GM18870 (cell line): ENCODE data around the gene SCGB3A2.

ENCODE experiments used
- ATAC-seq: cut with Tn5 transposase; IDR thresholded peaks from one replicate; pipeline ENCODE4 v1.9.1; 2021; ENCODE audit warnings: moderate library complexity; ENCODE audit not compliant: unreplicated experiment

Gene SCGB3A2

DNA sequence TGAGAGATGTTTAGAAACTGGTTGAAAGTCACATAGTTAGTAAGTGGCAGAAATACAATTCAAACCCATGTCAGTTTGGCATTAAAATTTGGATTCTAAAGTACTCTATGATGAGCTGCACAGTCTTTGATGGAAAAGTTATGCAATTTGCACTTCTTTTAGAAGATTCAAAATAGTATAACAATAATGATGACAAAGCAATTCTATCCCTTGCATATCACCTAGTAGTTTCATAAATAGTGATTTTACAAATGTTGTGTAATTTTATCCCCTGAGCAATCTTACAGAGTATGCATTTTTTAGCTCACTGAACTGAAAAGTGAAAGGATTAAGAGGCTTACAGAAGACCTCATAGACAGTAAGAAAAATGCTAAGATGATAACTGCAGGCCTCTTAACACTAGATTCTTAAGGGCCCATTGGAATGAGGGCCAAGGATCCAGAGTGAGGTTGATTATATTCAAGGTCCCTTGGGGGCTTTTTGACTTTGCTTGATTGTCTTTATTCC, 24.2 kb downstream of the SCGB3A2 start:
- ATAC-seq = no peak

DNA sequence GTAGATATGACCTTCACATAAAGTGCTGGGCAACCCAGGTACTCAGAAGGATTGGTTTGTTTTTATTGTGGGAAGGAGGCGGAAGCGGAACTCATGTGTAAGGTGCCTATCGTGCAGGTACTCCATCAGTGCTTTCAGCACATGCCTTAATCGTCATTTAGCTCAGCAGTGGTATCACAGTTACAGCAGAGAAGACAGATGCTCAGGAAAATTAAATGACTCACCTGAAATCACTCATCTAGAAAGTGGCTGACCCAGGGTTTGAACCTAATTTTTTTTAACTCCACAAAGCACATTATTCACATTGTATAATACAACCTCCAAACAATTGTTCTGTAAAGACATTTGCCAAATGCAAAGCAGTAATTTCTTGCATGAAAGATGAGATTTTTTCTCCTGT, 25.6 kb downstream of the SCGB3A2 start:
- no peak for ATAC-seq

DNA sequence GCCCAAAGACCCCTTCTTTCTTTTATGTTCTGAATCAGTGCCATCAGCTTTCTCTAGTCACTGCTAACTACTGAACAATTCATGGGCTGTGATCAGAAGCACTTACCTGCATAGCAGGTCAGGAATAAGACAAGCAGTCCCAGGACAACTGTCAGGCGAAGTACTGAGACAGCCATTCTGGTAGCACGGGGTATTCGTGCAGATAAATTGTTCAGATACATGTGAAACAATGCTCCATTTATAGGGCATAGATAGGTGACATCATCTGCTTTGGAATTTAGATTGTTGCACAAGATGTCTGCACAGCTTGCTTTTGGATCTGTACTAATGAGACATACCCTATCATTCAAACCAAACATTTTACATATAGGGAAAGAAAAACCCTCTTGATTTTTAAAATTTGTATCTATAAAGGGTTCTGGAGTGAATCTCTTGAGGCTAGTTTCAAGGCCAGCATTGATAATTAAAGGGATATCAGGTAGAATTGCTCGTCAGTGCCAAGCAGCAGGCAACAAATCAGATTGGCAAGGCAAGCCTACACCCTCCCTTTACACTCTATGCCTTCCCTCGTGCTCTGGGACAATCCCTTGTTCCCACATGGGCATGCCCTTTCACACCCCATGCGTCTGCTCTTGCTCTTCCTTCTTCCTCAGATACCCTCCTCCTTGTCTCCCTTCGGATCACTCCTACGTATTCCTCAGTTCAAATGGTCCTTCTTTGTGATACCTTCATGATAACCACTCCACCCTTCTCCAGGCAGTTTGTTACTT, 28.0 kb downstream of the SCGB3A2 start, which contains the start of gene C5orf46:
TSS of gene C5orf46 (minus strand) at position 213 of the 770 bp plus-strand sequence. CDS start at position 176, 37 bp downstream.
- no peak for ATAC-seq

DNA sequence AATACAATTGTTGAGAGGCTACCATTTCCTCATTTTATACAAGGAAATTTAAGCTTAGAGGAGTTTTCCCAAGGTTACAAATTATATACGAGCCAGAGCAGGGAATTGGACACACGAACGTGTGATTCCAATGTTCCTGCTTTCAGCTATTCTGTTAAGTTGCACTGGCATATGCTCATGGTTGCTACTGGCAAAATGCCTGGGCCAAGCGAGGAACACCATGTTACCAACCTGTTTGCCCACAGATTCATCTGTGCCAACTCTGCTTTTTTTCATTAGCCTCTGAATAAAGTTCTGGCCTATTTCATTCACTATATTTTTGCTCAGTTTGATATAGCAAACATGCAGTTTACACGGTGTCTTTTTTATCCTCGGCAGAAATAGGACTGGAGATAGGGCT, 32.9 kb downstream of the SCGB3A2 start:
- no peak for ATAC-seq

DNA sequence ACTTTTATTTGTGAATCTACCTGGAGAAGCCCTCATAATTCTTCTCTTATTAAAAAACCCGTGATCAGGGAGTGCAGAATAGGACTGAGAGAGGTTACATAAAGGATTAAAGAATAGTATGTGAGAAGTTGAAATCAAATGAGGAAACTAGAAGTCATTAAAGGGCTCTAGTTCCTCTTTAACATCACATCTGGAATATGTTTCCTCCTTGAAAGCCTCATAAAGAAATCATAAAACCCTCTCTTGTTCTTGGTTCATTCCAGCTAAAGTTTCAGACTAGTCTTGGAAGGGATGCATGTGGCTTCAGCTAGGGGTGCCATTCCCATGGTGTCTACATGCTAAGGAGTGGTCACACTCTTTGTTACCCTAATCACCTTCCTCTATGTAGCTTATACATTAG, 33.5 kb downstream of the SCGB3A2 start:
- no peak for ATAC-seq

DNA sequence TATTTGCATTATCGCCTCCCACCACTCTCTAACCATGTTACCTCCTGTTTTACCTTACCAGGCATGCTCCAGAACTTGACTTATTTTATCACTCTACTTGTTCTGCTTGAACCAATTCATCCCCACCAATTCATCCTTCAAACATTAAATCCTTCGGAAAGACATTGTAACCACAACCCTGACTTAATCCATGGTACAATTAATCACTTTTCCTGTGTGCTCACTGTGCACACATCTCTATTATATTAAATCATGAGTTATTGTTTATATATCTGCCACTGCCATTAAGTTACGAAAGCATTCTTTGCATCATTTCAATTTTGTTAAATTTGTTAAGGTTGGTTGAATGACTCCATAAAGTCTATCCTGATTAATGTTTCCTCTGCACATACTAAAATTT, 35.3 kb downstream of the SCGB3A2 start:
- ATAC-seq = no peak

DNA sequence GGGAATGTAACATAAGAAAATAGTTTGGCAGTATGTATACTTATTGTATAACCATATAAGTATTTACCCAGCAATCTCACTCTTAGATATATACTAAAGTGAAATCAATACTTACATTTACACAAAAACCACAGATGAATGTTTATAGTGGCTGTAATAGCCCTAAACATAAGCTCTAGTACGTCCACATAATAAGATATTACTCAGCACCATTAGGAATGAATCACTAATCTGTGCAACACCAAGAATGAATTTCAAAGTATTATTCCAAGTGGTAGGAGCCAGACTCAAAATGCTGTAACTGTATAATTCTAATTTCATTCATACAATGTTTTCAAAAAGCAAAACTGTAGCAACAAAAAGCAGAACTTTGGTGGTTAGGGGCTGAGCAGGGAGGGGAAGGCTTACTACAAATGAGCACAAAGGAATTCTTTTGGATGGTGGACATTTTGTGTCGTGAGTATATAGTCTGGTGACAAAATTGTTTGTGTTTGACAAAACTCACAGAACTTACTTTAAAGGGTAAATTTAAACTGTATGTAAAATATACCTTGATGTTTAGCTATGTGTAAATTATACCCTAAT, 39.7 kb downstream of the SCGB3A2 start:
- no peak for ATAC-seq

DNA sequence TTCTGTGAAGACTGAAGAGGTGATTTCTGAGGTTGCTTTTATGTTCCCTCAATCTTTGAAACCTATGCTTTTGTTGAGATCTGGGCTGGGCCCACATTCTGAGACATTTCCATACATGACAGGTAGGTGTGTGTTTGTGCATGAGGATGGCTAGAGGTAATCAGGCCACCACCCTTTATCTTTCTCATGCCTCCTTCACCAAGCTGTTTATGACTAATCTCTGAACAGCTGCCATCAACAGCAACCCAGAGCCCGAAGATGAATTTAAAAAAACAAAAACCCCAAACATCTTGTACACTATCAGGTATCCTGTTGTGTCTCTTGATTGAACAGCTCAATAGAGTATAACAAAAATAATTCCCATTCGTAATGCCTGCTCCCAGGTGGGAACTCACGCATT, 40.4 kb downstream of the SCGB3A2 start:
- ATAC-seq = no peak

DNA sequence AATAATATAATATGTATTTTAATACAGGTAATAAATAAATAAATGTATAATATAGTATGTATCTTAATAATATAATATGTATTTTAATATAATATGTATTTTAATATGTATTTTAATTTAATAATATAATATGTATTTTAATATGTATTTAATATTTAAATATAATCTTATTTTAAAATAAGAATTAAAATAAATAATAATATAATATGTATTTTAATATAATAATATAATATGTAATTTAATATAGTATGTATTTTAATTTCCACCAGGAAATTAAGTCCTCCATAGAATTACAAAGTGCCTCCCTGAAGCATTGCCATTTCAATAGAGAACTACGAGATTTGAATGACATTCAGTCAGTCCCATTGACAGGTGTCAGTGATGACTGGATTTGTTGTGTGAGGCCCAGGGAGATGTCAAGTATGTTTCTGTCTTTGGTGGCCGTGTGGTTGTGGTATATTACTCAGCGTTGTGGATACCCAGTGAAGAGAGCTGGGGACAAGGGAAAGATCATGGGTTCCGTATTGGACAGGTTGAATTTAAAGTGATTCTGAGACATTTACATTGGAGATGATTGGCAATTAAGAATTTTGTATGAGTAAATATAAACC, 42.0 kb downstream of the SCGB3A2 start:
- no peak for ATAC-seq

DNA sequence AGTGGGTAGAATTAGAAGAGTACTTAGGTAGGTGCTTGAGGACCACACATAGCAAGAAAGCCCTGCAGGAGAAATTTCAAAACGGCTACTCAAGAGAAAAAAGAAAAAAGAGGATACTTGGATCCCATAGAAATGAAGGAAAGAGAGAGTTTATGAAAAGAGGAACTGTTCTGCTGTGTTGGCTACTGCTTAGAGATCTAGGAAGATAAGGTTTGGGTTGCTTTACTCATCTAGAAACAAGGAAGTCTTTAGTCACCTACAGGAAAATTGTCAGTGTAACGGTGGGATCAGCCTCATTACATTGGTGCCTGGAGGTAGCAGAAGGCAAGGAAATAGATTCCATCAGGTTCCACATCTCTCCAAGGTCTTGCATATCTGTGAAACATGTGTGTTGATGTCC, 42.6 kb downstream of the SCGB3A2 start:
- ATAC-seq = no peak

DNA sequence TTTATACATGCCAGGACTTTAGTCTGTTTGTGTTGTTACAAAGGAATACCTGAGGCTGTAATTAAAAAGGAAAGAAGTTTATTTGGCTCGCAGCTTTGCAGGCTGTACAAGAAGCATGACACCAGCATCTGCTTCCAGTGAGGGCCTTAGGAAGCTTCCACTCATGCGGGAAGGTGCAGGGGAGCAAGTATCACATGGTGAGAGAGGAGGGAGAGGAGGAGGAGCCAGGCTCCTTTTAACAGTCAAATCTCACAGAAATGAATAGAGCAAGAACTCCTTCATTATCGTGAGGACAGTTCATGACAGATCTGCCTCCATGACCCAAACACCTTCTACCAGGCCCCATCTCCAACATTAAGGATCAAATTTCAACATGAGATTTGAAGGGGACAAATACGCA, 46.5 kb downstream of the SCGB3A2 start:
- no peak for ATAC-seq

DNA sequence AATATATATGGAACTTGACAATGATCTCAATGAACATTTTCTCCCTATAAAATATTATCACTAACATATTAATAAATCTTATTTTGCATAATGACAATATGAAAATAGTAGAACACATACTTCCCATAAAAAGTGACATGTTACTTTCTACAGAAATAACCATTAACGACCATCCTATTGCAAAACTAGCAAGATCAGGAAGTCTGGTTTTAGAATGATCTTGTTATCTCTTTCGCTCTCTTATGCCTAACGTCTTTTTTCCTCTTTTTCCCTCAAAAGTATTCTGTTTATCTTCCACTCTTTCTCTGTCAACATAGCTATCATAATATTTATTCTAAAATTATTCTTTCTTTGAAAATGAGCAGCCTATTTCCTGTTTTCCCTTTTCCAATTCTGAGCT, 49.4 kb downstream of the SCGB3A2 start:
- ATAC-seq = no peak

DNA sequence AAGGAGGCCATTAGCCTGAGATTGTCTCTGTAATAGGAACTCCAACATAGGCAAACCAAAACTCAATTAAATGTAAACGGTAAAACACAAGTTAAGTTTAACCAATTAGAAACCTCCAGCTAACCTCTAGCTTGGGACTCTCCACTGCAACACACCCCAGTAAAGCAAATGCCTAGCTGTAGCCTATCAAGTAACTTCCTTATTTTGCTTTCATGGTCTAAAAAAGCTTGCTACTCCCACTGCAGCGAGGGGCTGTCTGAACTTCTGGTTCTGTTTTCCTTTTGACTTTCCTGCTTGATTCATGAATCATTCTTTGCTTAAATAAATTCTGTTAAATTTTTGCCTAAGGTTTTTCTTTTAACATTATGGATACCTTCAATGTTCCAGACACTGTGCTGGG, 52.3 kb downstream of the SCGB3A2 start:
- peak; percentile 88 for ATAC-seq
